H1 (cell line): ENCODE results near the gene NFATC1. TPM values are rescaled to one million over a fixed set of nuclear protein-coding genes. Genes with fewer than 3 reads are reported as not detected.

ENCODE experiments used
- CHD7 ChIP-seq: fragments of 300-600 bp; sonication (generic); IDR thresholded peaks from 2 replicates; pipeline ENCODE4 v1.7.1; 2012; ENCODE audit warnings: low read length, moderate library complexity, mild to moderate bottlenecking, inconsistent platforms; ENCODE audit not compliant: insufficient replicate concordance
- GTF2F1 ChIP-seq: IDR thresholded peaks from 2 replicates; pipeline ENCODE4 v1.6.1; 2012; ENCODE audit warnings: low read depth, low read length, improper control_type of control experiment, borderline replicate concordance
- MAFK ChIP-seq: IDR thresholded peaks from 2 replicates; pipeline ENCODE4 v1.6.1; 2012; ENCODE audit warnings: low read depth, mild to moderate bottlenecking, improper control_type of control experiment, low read length
- NRF1 ChIP-seq: IDR thresholded peaks from 2 replicates; pipeline ENCODE4 v1.6.1; 2011; ENCODE audit warnings: mild to moderate bottlenecking, low read depth, low read length, improper control_type of control experiment
- RXRA ChIP-seq: IDR thresholded peaks from 2 replicates; pipeline ENCODE4 v1.6.1; 2011; ENCODE audit warnings: low read depth, mild to moderate bottlenecking, low read length, moderate library complexity; ENCODE audit not compliant: insufficient read depth
- SIN3A ChIP-seq, 2 experiments: IDR thresholded peaks in 1 of 2; conservative IDR thresholded peaks in 1 of 2; 2 replicates each; pipeline ENCODE4 v1.6.1; 2011 to 2012; ENCODE audit warnings: low read length in 2 of 2, improper control_type of control experiment in 1 of 2, low read depth in 1 of 2, mild to moderate bottlenecking in 1 of 2
- SIX5 ChIP-seq: IDR thresholded peaks from 2 replicates; pipeline ENCODE4 v1.6.1; 2011; ENCODE audit warnings: mild to moderate bottlenecking, low read depth, low read length
- SUZ12 ChIP-seq: fragments of 200-600 bp; sonication (generic); IDR thresholded peaks from 2 replicates; pipeline ENCODE4 v1.6.1; 2012; ENCODE audit warnings: mild to moderate bottlenecking, inconsistent platforms, low read length, moderate library complexity, mixed read lengths
- TBP ChIP-seq: IDR thresholded peaks from 2 replicates; pipeline ENCODE4 v1.6.1; 2011; ENCODE audit warnings: low read depth, low read length, improper control_type of control experiment
- polyA plus RNA-seq, 7 experiments: library from polyadenylated mRNA; depleted of rRNA in 3 of 7; stranded (reverse) in 5 of 7; unstranded in 2 of 7; fragments of >200 nt in 5 of 7; fragments of 200-250 nt in 2 of 7; gene quantifications; 1 replicate in 5 of 7; 2 replicates in 1 of 7; 4 replicates in 1 of 7; pipeline versions ENCODE4 v1.2.1 to v1.2.3, GENCODE V29; 2011 to 2013; ENCODE audit warnings: missing spikeins in 2 of 7, mixed read lengths in 2 of 7
- total RNA-seq: library from RNA; stranded (reverse); fragmentation: NEBNext Ultra II Directional; extraction: Animal tissue kit (Norgen Biotek cat#: 25700); gene quantifications from 2 replicates; pipeline ENCODE4 v1.2.1, GENCODE V29; 2021
- TF ChIP-seq, protein P1 (sequence below): IDR thresholded peaks from 2 replicates; pipeline ENCODE4 v1.6.1; 2012; ENCODE audit warnings: inconsistent platforms

The NFATC1 gene
- total and polyA plus RNA-seq, 2 of the 8 experiments (the other 6 are each of a cell fraction or from before 2014, with no cell fraction given), result 2.0 to 6.6 TPM

DNA sequence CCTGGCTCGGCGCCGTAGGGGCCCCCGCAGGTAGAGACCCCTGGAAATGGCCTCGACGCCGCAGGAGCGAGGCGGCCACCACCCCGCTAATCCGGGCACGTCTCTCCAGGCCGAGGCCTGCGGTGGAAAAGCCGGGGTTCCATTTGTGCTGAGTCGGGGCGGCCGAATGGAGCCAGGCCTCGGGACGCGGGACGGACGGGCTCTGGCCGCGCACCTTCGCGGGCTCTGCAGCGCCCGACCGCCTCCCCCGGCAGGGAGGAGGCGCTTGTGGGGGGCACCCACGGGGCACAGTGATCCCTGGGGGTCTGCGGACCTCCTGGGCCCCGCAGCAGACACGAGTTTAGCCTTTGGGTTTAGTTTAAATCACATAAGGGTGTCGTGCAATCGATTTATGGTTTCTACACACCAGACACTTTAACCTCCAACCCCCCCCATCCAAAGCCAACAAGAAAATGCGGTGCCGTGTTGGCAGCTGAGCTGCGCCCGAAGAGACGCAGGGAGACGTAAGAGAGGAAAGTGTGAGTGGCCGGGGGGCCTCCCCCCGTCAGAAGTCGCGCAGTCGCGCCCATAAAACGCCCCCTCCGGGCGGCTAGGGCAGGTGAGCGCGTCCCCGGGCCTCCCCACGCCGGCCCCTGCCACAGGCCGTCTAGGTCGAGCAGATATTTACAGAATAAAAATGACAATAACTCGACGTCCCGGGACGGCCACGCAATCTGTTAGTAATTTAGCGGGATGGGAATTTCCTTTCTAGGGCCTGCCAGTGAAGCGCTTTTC is 1.0 kb upstream of the NFATC1 start (continued):
- TF ChIP-seq SIX5 (no peak), TBP (no peak), SUZ12 (peak; percentile 70), NRF1 (no peak), GTF2F1 (no peak), MAFK (peak; percentile 11; the same call in 1 of the 2 replicates), SIN3A (conservative IDR thresholded peaks at IDR 0.05 in 1 of 2, IDR thresholded peaks at IDR 0.05 in 1 of 2; ENCODE audit: low read depth in 1 of 2, low read length in 2 of 2) (no peak), RXRA (no peak), CHD7 (no peak)
- TF ChIP-seq, protein P1, sequence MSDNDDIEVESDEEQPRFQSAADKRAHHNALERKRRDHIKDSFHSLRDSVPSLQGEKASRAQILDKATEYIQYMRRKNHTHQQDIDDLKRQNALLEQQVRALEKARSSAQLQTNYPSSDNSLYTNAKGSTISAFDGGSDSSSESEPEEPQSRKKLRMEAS, result no peak; the same call in 1 of the 2 replicates
